HG03520 (cell line): ENCODE data around the gene NRXN2.

Experiments used
- ATAC-seq: cut with Tn5 transposase; IDR thresholded peaks from one replicate; pipeline ENCODE4 v1.9.1; 2021; ENCODE audit warnings: mild to moderate bottlenecking, moderate library complexity; ENCODE audit not compliant: unreplicated experiment

Gene NRXN2

GRCh38 chr11:64744544-64745188, 21.7 kb upstream of the NRXN2 start:
- no peak for ATAC-seq

- no peak for ATAC-seq
These were observed 20.9 kb upstream of the NRXN2 start, which contains the start of gene RASGRP2 for GRCh38 chr11:64743591-64744543. TSS of gene RASGRP2 (minus strand) at chr11:64744142. CDS start at chr11:64742866, 1,276 bp downstream.

- ATAC-seq, result no peak
These were observed 20.0 kb upstream of the NRXN2 start for GRCh38 chr11:64742889-64743590.

- no peak for ATAC-seq
These were observed 19.3 kb upstream of the NRXN2 start for GRCh38 chr11:64742087-64742888.

- no peak for ATAC-seq
These were observed 18.5 kb upstream of the NRXN2 start for GRCh38 chr11:64741375-64742086.

- ATAC-seq, result no peak
These were observed 16.9 kb upstream of the NRXN2 start for GRCh38 chr11:64739871-64740270.

- ATAC-seq, result no peak
These were observed 13.7 kb upstream of the NRXN2 start for GRCh38 chr11:64736654-64737053.

DNA sequence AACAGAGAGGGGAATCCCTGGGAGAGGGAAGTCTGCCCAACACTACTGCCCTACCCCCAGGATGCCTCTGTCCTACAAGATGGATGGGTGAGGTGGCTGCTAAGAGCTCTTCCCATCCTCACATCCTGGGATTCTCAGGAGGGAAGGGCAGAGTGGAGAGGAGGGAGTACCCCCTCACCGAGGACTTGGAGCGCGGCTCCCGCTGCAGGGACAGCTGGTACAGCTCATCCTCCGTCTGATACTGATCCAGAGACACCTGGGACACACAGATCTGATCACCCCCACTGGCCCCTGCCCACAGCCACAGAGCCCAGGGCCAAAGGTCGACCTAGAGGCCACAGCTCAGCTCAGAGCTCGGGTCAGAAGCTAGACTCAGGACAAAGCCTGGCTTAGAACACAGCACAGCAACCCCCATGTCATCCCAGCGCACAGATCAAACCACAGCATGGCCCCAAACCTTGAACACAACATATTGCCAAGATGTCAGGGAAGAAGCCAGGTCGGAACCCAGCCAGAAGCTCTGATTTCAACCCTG, 12.8 kb upstream of the NRXN2 start:
- no peak for ATAC-seq

DNA sequence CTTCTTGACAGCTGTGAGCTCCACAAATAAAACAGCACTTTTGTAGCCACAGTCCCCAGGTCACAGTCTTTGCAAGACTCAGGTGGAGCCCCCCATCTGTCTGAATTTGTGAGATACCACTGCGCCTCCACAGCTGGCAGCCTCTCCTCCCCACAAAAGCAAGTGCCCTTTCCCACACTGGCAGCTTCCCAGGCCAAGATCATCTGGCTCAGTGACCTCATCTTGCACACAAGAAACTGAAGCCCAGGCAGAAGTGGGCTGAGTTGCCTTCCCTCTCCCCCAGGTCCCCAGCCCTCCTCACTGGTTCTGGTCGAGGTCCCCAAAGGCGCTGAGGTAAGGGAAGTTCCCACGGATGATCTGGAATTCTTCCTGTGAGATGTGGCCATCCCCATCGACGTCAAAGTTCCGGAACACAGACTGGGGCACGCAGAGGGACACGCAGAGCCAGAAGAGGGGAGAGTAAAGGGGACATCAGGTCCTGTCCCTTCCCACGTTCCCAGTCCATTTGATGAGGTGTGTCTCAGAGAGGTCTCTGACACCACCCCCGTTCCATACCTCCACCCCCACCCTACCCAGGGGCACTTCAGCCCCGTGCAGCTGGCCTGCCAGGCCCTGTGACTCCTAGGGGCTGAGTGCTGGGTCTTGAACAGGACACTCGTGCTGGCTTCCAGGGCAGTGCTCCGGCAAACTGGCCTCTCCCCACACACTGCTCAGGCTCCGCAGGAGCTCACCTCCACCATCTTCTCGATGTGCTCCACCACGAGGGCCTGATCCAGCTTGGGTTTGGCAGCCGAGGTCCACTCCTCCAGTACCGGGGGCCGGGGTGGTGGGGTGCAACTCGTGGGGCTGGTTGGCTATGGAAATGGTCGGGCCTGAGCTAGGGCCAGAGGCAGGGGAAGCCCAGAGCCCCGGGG, 12.1 kb upstream of the NRXN2 start:
- ATAC-seq, result no peak

DNA sequence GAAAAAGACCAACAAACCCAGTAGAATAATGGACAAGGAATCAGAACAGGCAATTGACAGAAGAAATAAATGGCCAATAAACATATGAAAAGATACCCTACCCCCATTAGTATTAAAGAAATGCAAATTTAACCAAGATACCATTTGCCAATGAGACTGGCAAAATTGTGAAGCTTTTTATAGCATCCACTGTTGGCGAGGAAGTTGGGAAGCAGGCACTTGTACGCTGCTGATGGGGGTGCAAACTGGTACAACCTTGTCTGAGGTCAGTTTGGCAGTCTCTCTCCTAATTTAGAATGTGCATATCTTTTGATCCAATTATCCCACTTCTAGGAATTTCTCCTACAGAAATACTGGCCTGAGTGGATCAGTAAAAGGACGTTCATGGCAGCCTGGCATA, 8.6 kb upstream of the NRXN2 start:
- ATAC-seq, result no peak

- ATAC-seq, result no peak
These were observed 6.9 kb upstream of the NRXN2 start for GRCh38 chr11:64729851-64730382.

- no peak for ATAC-seq
These were observed 5.9 kb upstream of the NRXN2 start for GRCh38 chr11:64728757-64729365.

DNA sequence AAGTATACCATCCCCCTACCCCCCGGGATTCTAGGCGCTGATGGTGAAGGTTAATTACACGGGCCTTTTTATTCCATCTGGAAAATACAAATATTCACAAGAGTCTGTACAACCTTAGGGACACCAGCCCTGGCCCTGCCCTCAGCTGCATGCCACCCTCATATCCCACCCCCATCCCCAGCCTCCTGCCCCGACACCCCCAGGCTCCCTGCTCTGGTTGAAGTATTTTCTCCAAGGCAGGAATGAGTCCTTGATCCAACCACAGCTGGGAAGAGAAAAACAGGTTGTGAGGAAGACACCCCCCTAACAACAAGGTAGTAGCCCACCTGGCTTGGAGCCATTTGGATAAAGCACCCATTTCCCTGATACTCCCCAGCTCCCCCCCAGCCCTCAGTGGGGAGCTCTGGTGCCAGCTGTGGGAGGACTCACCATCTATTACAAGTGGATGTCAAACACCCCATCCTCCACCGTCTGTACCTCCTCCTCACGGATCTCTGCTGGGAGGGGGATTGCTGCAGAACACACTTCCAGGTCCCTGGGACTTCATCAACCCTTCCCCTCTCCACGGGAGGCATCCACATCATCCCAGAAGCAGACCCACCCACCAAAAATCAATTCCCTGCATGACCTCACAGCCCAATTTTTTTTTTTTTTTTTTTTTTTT, 4.0 kb upstream of the NRXN2 start:
- no peak for ATAC-seq

- no peak for ATAC-seq
These were observed 3.2 kb upstream of the NRXN2 start for GRCh38 chr11:64726211-64726641.

GRCh38 chr11:64724863-64725532, 2.0 kb upstream of the NRXN2 start:
- ATAC-seq, result no peak

- ATAC-seq, result no peak
These were observed 1.2 kb upstream of the NRXN2 start for GRCh38 chr11:64723907-64724862.
